BLaER1 treated with 17β-estradiol and CSF1 and Interleukin-3, amounts not matched to agents 10 nM and 100 nM (cell line): ENCODE results near the gene ATP1A3.
"Not testable (repeated sequence)": the region's sequence is repeated elsewhere in the genome, so short reads cannot be mapped to it uniquely, and the experiment has no call there.

Source experiments
- H3K27ac ChIP-seq, 11 experiments: shearing (Covaris generic); formaldehyde crosslinking; 2 replicates each; pipeline ENCODE4 v1.8.1; 2022
- H3K27me3 ChIP-seq, 11 experiments: shearing (Covaris generic); formaldehyde crosslinking; 2 replicates each; pipeline ENCODE4 v1.8.1; 2022
- H3K36me3 ChIP-seq, 11 experiments: shearing (Covaris generic); formaldehyde crosslinking; 2 replicates each; pipeline ENCODE4 v1.8.1; 2022
- H3K4me1 ChIP-seq, 10 experiments: shearing (Covaris generic); formaldehyde crosslinking; 2 replicates each; pipeline ENCODE4 v1.8.1; 2022
- H3K4me2 ChIP-seq, 11 experiments: shearing (Covaris generic); formaldehyde crosslinking; 2 replicates each; pipeline ENCODE4 v1.8.1; 2022
- H3K4me3 ChIP-seq, 10 experiments: shearing (Covaris generic); formaldehyde crosslinking; 2 replicates each; pipeline ENCODE4 v1.8.1; 2022
- H3K9ac ChIP-seq, 11 experiments: shearing (Covaris generic); formaldehyde crosslinking; 2 replicates each; pipeline ENCODE4 v1.8.1; 2022
- H3K9me3 ChIP-seq, 11 experiments: shearing (Covaris generic); formaldehyde crosslinking; replicated peaks in 1 of 11; 2 replicates each; pipeline ENCODE4 v1.8.1; 2022
- H4K20me1 ChIP-seq, 11 experiments: shearing (Covaris generic); formaldehyde crosslinking; 2 replicates each; pipeline ENCODE4 v1.8.1; 2022
- Cebpa-rat ChIP-seq, 11 experiments: shearing (Covaris generic); IDR thresholded peaks; 2 replicates each; pipeline ENCODE4 v1.8.1; 2022

ATP1A3 gene

DNA sequence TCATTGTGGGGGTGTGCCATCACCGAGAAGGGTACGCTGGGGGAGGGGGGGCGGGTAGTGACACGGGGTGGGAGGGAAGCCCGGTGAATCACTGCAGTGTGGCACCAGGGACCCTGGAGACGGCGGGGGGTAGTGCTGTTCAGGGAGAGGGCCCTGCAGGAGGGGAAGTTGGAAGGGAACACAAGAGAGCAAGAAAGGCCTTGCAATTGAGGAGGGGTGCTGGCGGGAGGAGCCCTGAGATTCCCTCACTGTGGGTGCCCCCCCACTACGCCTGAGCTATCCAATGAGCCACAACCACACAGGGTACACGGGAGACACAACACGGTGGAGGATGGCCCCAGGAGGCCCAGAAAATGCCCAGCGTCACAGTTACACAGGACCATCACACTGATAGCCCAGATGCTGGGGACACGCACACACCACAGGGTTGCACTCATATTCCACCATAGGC is 516 bp upstream of the ATP1A3 start:
- peaks cover 0 to 24% (median 5%) of the 10 kb centered on the region in 11 experiments; a peak in 11 of 22 replicates for H3K27me3 ChIP-seq
- peak overlapping the region; percentile 90 to 99 (median 97) for H3K4me2 ChIP-seq
- peak overlapping the region; percentile 52 to 85 (median 76); a peak in 19 of 20 replicates for H3K4me3 ChIP-seq
- H3K9ac ChIP-seq, result peak overlapping the region in 8 of 11 experiments; percentile 26 to 84 (median 78); a peak in 10 of 22 replicates
- H3K9me3 ChIP-seq, result no peaks in the 10 kb centered on the region
- H4K20me1 ChIP-seq, result peaks cover 0 to 46% (median 15%) of the 10 kb centered on the region in 11 experiments; a peak in 13 of 22 replicates
- peaks cover 21 to 63% (median 58%) of the 10 kb centered on the region in 10 experiments for H3K4me1 ChIP-seq
- TF ChIP-seq Cebpa-rat (IDR thresholded peaks at IDR 0.05), result no peak
- peaks cover 0 to 6% (median 4%) of the 10 kb centered on the region in 11 experiments; a peak in 6 of 22 replicates for H3K36me3 ChIP-seq
- peak overlapping the region in 6 of 11 experiments; percentile 66 to 76 (median 74); a peak in 10 of 22 replicates for H3K27ac ChIP-seq

DNA sequence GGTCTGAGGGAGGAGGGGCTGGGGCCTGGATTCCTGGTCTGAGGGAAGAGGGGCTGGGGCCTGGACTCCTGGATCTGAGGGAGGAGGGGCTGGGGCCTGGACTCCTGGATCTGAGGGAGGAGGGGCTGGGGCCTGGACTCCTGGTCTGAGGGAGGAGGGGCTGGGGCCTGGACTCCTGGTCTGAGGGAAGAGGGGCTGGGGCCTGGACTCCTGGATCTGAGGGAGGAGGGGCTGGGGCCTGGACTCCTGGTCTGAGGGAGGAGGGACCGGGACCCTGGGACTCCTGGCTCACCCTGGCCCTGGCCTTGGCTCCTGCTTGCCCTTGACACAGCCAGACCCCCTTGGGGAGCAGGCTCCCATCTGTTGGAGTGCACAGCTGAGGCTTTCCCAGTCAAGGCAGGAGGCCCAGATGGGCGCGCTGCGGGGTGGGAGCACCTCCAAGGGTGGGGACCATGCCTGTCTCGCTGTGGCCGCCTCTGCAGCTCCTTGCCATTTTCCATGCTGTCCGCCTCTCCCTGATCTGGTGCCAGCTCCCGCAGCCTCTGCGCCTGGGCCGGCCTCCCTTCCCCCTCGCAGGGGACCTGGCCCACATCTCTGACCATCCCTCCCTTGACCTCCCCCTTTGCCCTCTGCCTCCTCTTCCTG is 2.0 kb downstream of the ATP1A3 start:
- Histone ChIP-seq H4K20me1 (peaks cover 0 to 47% (median 12%) of the 10 kb centered on the region in 11 experiments; a peak in 13 of 22 replicates), H3K36me3 (peaks cover 0 to 31% (median 28%) of the 10 kb centered on the region in 11 experiments; a peak in 16 of 22 replicates), H3K9ac (peak overlapping the region in 4 of 11 experiments; percentile 23 to 60 (median 38); a peak in 4 of 22 replicates), H3K4me1 (peaks cover 7 to 41% (median 39%) of the 10 kb centered on the region in 10 experiments), H3K4me3 (peak overlapping the region in 1 of 10 experiments; percentile 14; a peak in 1 of 20 replicates), H3K27ac (peak overlapping the region in 1 of 11 experiments; percentile 7; a peak in 2 of 22 replicates), H3K4me2 (peak overlapping the region in 8 of 11 experiments; percentile 23 to 69 (median 58); a peak in 14 of 22 replicates)
- H3K9me3 ChIP-seq, H3K27me3 ChIP-seq: not testable (repeated sequence)

DNA sequence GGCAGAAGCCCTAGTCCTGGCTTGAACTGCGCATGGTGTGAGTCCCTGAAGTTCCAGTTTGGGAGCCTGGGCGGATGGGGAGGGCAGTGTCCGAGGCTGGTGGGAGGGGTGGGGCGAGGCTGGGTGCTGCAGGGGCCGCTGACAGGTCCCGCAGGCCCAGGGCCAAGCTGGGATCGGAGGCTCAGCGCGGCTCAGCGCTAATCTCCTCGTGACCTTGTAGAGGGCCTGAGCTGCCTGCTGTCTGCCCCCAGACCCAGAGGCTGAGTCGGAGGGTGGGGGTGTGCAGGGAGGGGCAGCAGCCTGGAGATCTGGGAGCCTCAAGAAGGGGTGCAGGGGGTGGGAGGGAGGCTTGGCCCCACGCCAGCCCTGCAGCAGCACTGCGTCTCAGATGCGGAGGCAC is 3.0 kb downstream of the ATP1A3 start:
- Histone ChIP-seq H3K36me3 (peaks cover 0 to 41% (median 38%) of the 10 kb centered on the region in 11 experiments; a peak in 16 of 22 replicates), H4K20me1 (peaks cover 0 to 38% (median 12%) of the 10 kb centered on the region in 11 experiments; a peak in 11 of 22 replicates), H3K9me3 (no peaks in the 10 kb centered on the region), H3K4me3 (no peak overlapping the region), H3K27ac (no peak overlapping the region), H3K27me3 (no peaks in the 10 kb centered on the region), H3K4me1 (peaks cover 7 to 31% (median 28%) of the 10 kb centered on the region in 10 experiments; a peak in 19 of 20 replicates), H3K9ac (peak overlapping the region in 2 of 11 experiments; percentile 13 to 31; a peak in 2 of 22 replicates), H3K4me2 (no peak overlapping the region)
- TF ChIP-seq Cebpa-rat (IDR thresholded peaks at IDR 0.05), result no peak

DNA sequence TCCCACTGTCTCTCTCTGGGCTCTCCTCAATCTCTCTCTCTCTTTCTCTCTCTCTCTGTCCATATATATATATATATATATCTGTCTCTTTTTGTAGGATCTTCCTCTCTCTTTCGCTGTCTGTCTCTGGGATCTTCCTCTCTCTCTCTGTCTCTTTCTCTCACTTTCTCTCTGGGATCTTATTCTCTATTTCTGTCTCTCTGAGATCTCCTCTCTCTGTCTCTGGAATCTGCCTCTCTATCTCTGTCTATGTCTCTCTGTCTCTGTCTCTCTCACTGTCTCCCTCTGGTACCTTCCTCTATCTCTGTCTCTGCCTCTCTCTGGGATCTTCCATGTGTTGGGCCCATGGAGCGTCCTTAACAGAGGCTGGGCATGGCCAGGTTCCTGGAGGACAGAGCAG is 3.4 kb downstream of the ATP1A3 start:
- peaks cover 7 to 27% (median 24%) of the 10 kb centered on the region in 10 experiments; a peak in 19 of 20 replicates for H3K4me1 ChIP-seq
- no peaks in the 10 kb centered on the region for H3K9me3 ChIP-seq
- peaks cover 0 to 39% (median 11%) of the 10 kb centered on the region in 11 experiments; a peak in 10 of 22 replicates for H4K20me1 ChIP-seq
- H3K4me2 ChIP-seq, result no peak overlapping the region
- no peaks in the 10 kb centered on the region for H3K27me3 ChIP-seq
- no peak overlapping the region for H3K4me3 ChIP-seq
- H3K36me3 ChIP-seq, result peaks cover 0 to 45% (median 43%) of the 10 kb centered on the region in 11 experiments; a peak in 16 of 22 replicates
- no peak for TF ChIP-seq Cebpa-rat (IDR thresholded peaks at IDR 0.05)
- H3K27ac ChIP-seq, result no peak overlapping the region
- H3K9ac ChIP-seq, result 0 out of 22 replicates have a peak overlapping the region, but pooled peaks of 2 of the 11 experiments have one; percentile 13 to 31

DNA sequence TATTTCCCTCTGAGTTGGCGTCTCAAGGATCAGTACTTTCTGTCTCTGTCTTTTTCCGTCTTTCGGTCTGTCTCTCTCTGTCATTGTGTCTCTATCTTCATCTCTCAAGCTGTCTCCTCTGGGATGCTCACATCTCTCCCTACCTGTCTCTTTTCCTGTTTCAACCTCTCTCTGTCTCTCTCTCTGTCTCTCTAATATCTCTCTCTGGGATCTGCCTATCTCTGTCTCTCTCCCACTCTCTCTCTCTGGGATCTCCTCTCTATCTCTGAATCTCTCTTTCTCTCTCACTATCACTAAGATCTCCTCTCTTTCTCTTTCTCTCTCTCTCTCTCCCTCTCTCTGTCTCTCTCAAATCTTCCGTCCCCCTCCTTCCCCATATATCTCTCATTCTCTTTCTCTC is 4.0 kb downstream of the ATP1A3 start:
- Histone ChIP-seq H3K9me3 (no peaks in the 10 kb centered on the region), H3K36me3 (peaks cover 0 to 51% (median 48%) of the 10 kb centered on the region in 11 experiments; a peak in 17 of 22 replicates), H4K20me1 (peaks cover 0 to 45% (median 9%) of the 10 kb centered on the region in 11 experiments; a peak in 10 of 22 replicates), H3K27me3 (no peaks in the 10 kb centered on the region), H3K27ac (no peak overlapping the region), H3K4me3 (no peak overlapping the region), H3K9ac (0 out of 22 replicates have a peak overlapping the region, but pooled peaks of 1 of the 11 experiments have one; percentile 2), H3K4me1 (peaks cover 7 to 21% (median 18%) of the 10 kb centered on the region in 10 experiments; a peak in 19 of 20 replicates), H3K4me2 (no peak overlapping the region)
- no peak for TF ChIP-seq Cebpa-rat (IDR thresholded peaks at IDR 0.05)

- H3K36me3 ChIP-seq, result peaks cover 0 to 61% (median 55%) of the 10 kb centered on the region in 11 experiments; a peak in 17 of 22 replicates
- no peaks in the 10 kb centered on the region for H3K27me3 ChIP-seq
- no peak overlapping the region for H3K9ac ChIP-seq
These were observed 5.1 kb downstream of the ATP1A3 start for GRCh38 chr19:41988947-41989346.

GRCh38 chr19:41987141-41987860 is 6.7 kb downstream of the ATP1A3 start:
- H3K27me3 ChIP-seq, result no peaks in the 10 kb centered on the region

More at GRCh38 chr19:41988947-41989346, 5.1 kb downstream of the ATP1A3 start:
- Histone ChIP-seq H3K9me3 (no peaks in the 10 kb centered on the region), H4K20me1 (peaks cover 0 to 51% (median 9%) of the 10 kb centered on the region in 11 experiments; a peak in 10 of 22 replicates), H3K4me3 (no peak overlapping the region), H3K27ac (no peak overlapping the region), H3K4me2 (no peak overlapping the region), H3K4me1 (peaks cover 7 to 15% (median 12%) of the 10 kb centered on the region in 10 experiments; a peak in 19 of 20 replicates)
- TF ChIP-seq Cebpa-rat (IDR thresholded peaks at IDR 0.05), result no peak

DNA sequence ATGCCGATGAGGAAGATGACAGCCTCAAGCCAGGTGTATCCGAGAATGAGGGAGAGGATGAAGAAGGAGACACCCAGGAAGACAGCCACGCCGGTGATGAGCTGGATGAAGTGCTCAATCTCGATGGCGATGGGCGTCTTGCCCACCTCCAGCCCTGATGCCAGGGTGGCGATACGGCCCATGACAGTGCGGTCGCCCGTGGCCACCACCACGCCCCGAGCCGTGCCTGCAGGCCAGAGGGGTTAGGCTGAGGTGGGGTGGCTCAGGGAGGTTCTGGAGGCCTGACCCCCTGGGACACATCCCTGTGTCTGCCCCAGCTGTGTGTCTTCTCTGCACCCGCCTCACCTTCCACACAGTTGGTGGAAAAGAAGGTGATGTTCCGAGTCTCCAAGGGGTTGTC is 9.1 kb downstream of the ATP1A3 start:
- Histone ChIP-seq H3K36me3 (peaks cover 0 to 98% (median 80%) of the 10 kb centered on the region in 11 experiments; a peak in 17 of 22 replicates), H4K20me1 (peaks cover 0 to 41% (median 0%) of the 10 kb centered on the region in 11 experiments; a peak in 7 of 22 replicates), H3K4me1 (no peaks in the 10 kb centered on the region), H3K9me3 (no peaks in the 10 kb centered on the region), H3K9ac (no peak overlapping the region), H3K4me2 (no peak overlapping the region), H3K4me3 (no peak overlapping the region), H3K27me3 (no peaks in the 10 kb centered on the region), H3K27ac (no peak overlapping the region)
- no peak for TF ChIP-seq Cebpa-rat (IDR thresholded peaks at IDR 0.05)

More at GRCh38 chr19:41987141-41987860, 6.7 kb downstream of the ATP1A3 start:
- no peak overlapping the region for H3K4me3 ChIP-seq
- no peak overlapping the region for H3K27ac ChIP-seq
- H3K4me1 ChIP-seq, result peaks cover 0 to 5% (median 3%) of the 10 kb centered on the region in 10 experiments; a peak in 15 of 20 replicates
- H3K9ac ChIP-seq, result no peak overlapping the region
- no peak overlapping the region for H3K4me2 ChIP-seq
- H3K36me3 ChIP-seq, result peaks cover 0 to 76% (median 61%) of the 10 kb centered on the region in 11 experiments; a peak in 17 of 22 replicates
- no peak for TF ChIP-seq Cebpa-rat (IDR thresholded peaks at IDR 0.05)
- H3K9me3 ChIP-seq, result no peaks in the 10 kb centered on the region
- H4K20me1 ChIP-seq, result peaks cover 0 to 48% (median 6%) of the 10 kb centered on the region in 11 experiments; a peak in 10 of 22 replicates
